Endothelial cell of umbilical vein (primary cell): ENCODE measurements around the gene S100A3. TPM values are rescaled to one million over a fixed set of nuclear protein-coding genes. Genes with fewer than 3 reads are reported as not detected.

Source experiments
- BruUV-seq: library from RNA; stranded (reverse); fragments of 400-500 nt; replicated peaks from 2 replicates; lab custom pipeline; 2021; lab: Mats Ljungman, UMichigan
- CTCF ChIA-PET: fragments of 300-600, 350-600 bp; sonication (Branson Sonifier 250); formaldehyde crosslinking; loops from one replicate; lab custom pipeline; 2021; ENCODE audit warnings: antibody characterized with exemption, inconsistent platforms; lab: Charles Lee
- POLR2A ChIA-PET: fragments of 300-600, 350-600 bp; sonication (Branson Sonifier 250); formaldehyde crosslinking; loops from one replicate; lab custom pipeline; 2021; ENCODE audit warnings: antibody characterized with exemption, inconsistent platforms; lab: Charles Lee
- DNase-seq: peaks from one replicate; pipeline ENCODE4 v3.0.0-alpha.2; 2011; ENCODE audit warnings: low read depth, low spot score
- FAIRE-seq: peaks from 2 replicates; lab custom pipeline; 2011; peaks lifted over from hg19 to GRCh38; lab: Jason Lieb, UNC
- H2AFZ ChIP-seq: 2 replicates; pipeline ENCODE4 v1.6.0; 2012; ENCODE audit warnings: low read depth, low read length, control low read depth, inconsistent platforms
- H3K27ac ChIP-seq: 2 replicates; pipeline ENCODE4 v1.5.1; 2011; ENCODE audit warnings: low read depth, mild to moderate bottlenecking, control low read depth, low read length, moderate library complexity; ENCODE audit not compliant: insufficient read depth
- H3K27me3 ChIP-seq, 2 experiments: 2 replicates each; pipeline versions ENCODE4 v1.6.0 to v1.6.1; 2011; ENCODE audit warnings: low read length in 2 of 2, mixed read lengths in 1 of 2; ENCODE audit not compliant: control insufficient read depth in 2 of 2, insufficient read depth in 2 of 2
- H3K36me3 ChIP-seq, 2 experiments: 2 replicates in 1 of 2; 3 replicates in 1 of 2; pipeline ENCODE4 v1.5.1; 2011; ENCODE audit warnings: low read length in 2 of 2, mild to moderate bottlenecking in 1 of 2, moderate library complexity in 1 of 2; ENCODE audit not compliant: control insufficient read depth in 2 of 2, insufficient read depth in 2 of 2; ENCODE audit errors: extremely low read depth in 1 of 2
- H3K4me1 ChIP-seq: 3 replicates; pipeline ENCODE4 v1.5.1; 2011; ENCODE audit warnings: mild to moderate bottlenecking, low read length; ENCODE audit not compliant: control insufficient read depth, insufficient read depth; ENCODE audit errors: extremely low read depth
- H3K4me2 ChIP-seq: 2 replicates; pipeline ENCODE4 v1.6.1; 2011; ENCODE audit warnings: low read length, control low read depth, mixed read lengths; ENCODE audit not compliant: insufficient read depth
- H3K4me3 ChIP-seq, 3 experiments: fragments of 200-600 bp in 1 of 3; sonication (generic), shearing (Covaris generic) in 1 of 3; replicated peaks in 1 of 3; 2 replicates each; pipeline ENCODE4 v1.5.1; 2011 to 2016; ENCODE audit warnings: control low read depth in 3 of 3, low read length in 3 of 3, mild to moderate bottlenecking in 2 of 3, inconsistent platforms in 1 of 3, low read depth in 1 of 3, moderate library complexity in 1 of 3; ENCODE audit not compliant: insufficient read depth in 1 of 3
- H3K79me2 ChIP-seq: 2 replicates; pipeline ENCODE4 v1.6.0; 2012; ENCODE audit warnings: low read length, inconsistent platforms; ENCODE audit not compliant: control insufficient read depth, insufficient read depth
- H3K9ac ChIP-seq: replicated peaks from 2 replicates; pipeline ENCODE3; 2011; ENCODE audit warnings: low read length, control low read depth; ENCODE audit not compliant: insufficient read depth; ENCODE audit errors: extremely low read depth
- H3K9me1 ChIP-seq: replicated peaks from 3 replicates; pipeline ENCODE4 v1.6.0; 2011; ENCODE audit warnings: mild to moderate bottlenecking, low read length; ENCODE audit not compliant: control insufficient read depth, insufficient read depth; ENCODE audit errors: extremely low read depth
- H3K9me3 ChIP-seq: replicated peaks from 2 replicates; pipeline ENCODE4 v1.5.1; 2012; ENCODE audit warnings: low read length, inconsistent platforms; ENCODE audit not compliant: control insufficient read depth, insufficient read depth
- H4K20me1 ChIP-seq: replicated peaks from 2 replicates; pipeline ENCODE3; 2011; ENCODE audit warnings: mild to moderate bottlenecking, low read length; ENCODE audit not compliant: control insufficient read depth, insufficient read depth; ENCODE audit errors: extremely low read depth
- CTCF ChIP-seq, 2 donors: IDR thresholded peaks; 1 replicate in 1 of 2; 2 replicates in 1 of 2; pipeline ENCODE4 v1.5.1; 2011; ENCODE audit warnings: low read length in 2 of 2, mild to moderate bottlenecking in 2 of 2, moderate library complexity in 2 of 2, control low read depth in 1 of 2, inconsistent platforms in 1 of 2, low read depth in 1 of 2; ENCODE audit not compliant: insufficient read depth in 1 of 2; ENCODE audit errors: extremely low read depth in 1 of 2
- EZH2 ChIP-seq: IDR thresholded peaks from 2 replicates; pipeline ENCODE4 v1.6.1; 2012; ENCODE audit warnings: borderline replicate concordance, low read depth, mild to moderate bottlenecking, moderate library complexity, low read length, inconsistent platforms; ENCODE audit not compliant: severe bottlenecking
- FOS ChIP-seq: IDR thresholded peaks from 2 replicates; pipeline ENCODE4 v1.6.1; 2011; ENCODE audit warnings: mild to moderate bottlenecking, low read length, moderate library complexity, borderline replicate concordance; ENCODE audit not compliant: insufficient read depth
- GATA2 ChIP-seq: IDR thresholded peaks from 2 replicates; pipeline ENCODE4 v1.7.0; 2011; ENCODE audit warnings: low read depth, mild to moderate bottlenecking, moderate library complexity, mixed read lengths, low read length; ENCODE audit not compliant: insufficient read length, insufficient read depth
- JUN ChIP-seq: IDR thresholded peaks from 2 replicates; pipeline ENCODE4 v1.6.1; 2011; ENCODE audit warnings: borderline replicate concordance, low read depth; ENCODE audit not compliant: insufficient read length, insufficient read depth
- MYC ChIP-seq: IDR thresholded peaks from one replicate; pipeline ENCODE4 v1.6.1; 2011; ENCODE audit warnings: mild to moderate bottlenecking, low read depth, low read length
- POLR2A ChIP-seq: IDR thresholded peaks from 2 replicates; pipeline ENCODE4 v1.6.1; 2012; ENCODE audit warnings: low read depth, mild to moderate bottlenecking, control low read depth, low read length
- POLR2AphosphoS5 ChIP-seq: IDR thresholded peaks from 2 replicates; pipeline ENCODE4 v1.6.1; 2012; ENCODE audit warnings: low read depth, mild to moderate bottlenecking, control low read depth, low read length, moderate library complexity; ENCODE audit not compliant: insufficient read depth
- dilution Hi-C: fragments of 300-500 bp; cut with MboI; formaldehyde crosslinking; loops from one replicate; pipeline ENCODE4 v1.15.0; 2019; ENCODE audit warnings: low sequenced_read_pairs; ENCODE audit not compliant: extremely low pct_ligation_motif_present
- intact Hi-C: fragments of 100-400 bp; cut with micrococcal nuclease; formaldehyde crosslinking; loops from one replicate; pipeline ENCODE4 v1.10.0; 2022
- polyA plus RNA-seq, 4 experiments: library from polyadenylated mRNA; depleted of rRNA in 3 of 4; stranded (reverse) in 3 of 4; unstranded in 1 of 4; fragments of >200 nt; gene quantifications; 2 replicates each; pipeline versions ENCODE4 v1.2.1 to v1.2.3, GENCODE V29; 2011 to 2012; ENCODE audit warnings: missing spikeins in 1 of 4
- total RNA-seq: library from RNA; stranded (reverse); gene quantifications from 2 replicates; pipeline ENCODE4 v1.2.3, GENCODE V29; 2021
- TF ChIP-seq, protein P1 (sequence below): IDR thresholded peaks from 2 replicates; pipeline ENCODE4 v1.6.1; 2011; ENCODE audit not compliant: insufficient read depth, insufficient read length

Gene S100A3
- total and polyA plus RNA-seq, 2 donors (not counting 3 experiments of a cell fraction or from before 2014, with no cell fraction given), result 0.42 to 1.3 TPM

DNA sequence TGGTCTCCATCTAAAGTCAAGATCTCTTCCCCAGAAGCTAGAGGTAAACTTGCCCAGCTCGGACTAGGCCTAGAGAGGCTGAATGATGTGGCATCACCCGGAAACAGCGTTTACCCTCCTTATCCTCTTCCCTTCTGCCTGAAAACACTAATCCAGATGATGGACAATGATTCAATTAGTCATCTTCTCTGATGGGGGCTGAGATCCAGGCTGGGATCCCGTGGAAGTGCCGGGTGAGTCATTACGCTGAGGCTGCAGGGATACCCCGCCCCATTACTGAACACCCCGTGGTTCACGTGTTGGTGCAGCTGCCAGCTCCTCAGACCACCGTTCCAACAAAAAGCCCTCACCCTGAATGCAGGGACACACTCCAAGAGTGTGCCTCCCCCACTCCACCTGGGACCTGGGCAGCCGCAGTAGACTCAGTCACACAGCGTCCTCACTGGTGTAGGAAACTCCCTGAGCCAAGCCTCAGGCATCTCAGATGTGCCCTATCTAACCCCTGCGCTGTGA lies 15.3 kb downstream of the S100A3 start:
- H3K79me2 ChIP-seq, result peaks cover 15% of the 10 kb centered on the region
- no peaks in the 10 kb centered on the region for H3K36me3 ChIP-seq
- H3K27ac ChIP-seq, result peak overlapping the region; percentile 96
- ChIA-PET CTCF (interaction anchor here (0.6 to 5.8 kb wide), 20 partner anchors 9 to 232 kb away, joined by 3 to 216 read pairs (median 8); partner anchors contain the start of genes CHTOP, S100A1, S100A13 and S100A16), POLR2A (interaction anchor here (1.5 to 3.9 kb wide), 4 partner anchors 12 to 94 kb away, joined by 4 to 32 read pairs (median 10); partner anchors contain the start of genes S100A13, S100A2 and S100A4)
- intact Hi-C loops (loop anchor here (1.0 kb wide), 5 partner anchors 22 to 100 kb away; partner anchors contain the start of gene S100A13), dilution Hi-C loops (no loop called here)
- no peak overlapping the region for H2AFZ ChIP-seq
- TF ChIP-seq FOS, result peak; percentile 99
- TF ChIP-seq CTCF (IDR thresholded peaks at IDR 0.05; ENCODE audit: extremely low read depth in 1 of 2, insufficient read depth in 1 of 2, low read depth in 1 of 2, low read length in 2 of 2), result no peak
- TF ChIP-seq, protein P1, sequence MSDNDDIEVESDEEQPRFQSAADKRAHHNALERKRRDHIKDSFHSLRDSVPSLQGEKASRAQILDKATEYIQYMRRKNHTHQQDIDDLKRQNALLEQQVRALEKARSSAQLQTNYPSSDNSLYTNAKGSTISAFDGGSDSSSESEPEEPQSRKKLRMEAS, result peak; percentile 35
- peak; percentile 86 for TF ChIP-seq JUN
- TF ChIP-seq GATA2, result peak; percentile 84
- peak; percentile 92 for TF ChIP-seq POLR2AphosphoS5
- TF ChIP-seq POLR2A, result peak; percentile 95
- TF ChIP-seq EZH2, result no peak
- peak; percentile 84 for TF ChIP-seq MYC
- no peaks in the 10 kb centered on the region for H3K27me3 ChIP-seq
- peak overlapping the region; percentile 77 for H3K9ac ChIP-seq
- H3K9me1 ChIP-seq, result no peaks in the 10 kb centered on the region
- FAIRE-seq, result peak; percentile 97
- no peaks in the 10 kb centered on the region for H4K20me1 ChIP-seq
- peaks cover 43% of the 10 kb centered on the region for H3K4me1 ChIP-seq
- peak; percentile 94 for DNase-seq
- no TSS peak for BruUV-seq
- H3K9me3 ChIP-seq, result no peaks in the 10 kb centered on the region
- peak overlapping the region; percentile 91 for H3K4me2 ChIP-seq
- peak overlapping the region in 2 of 3 experiments; percentile 7 to 81 for H3K4me3 ChIP-seq
